NT2/D1 (cell line): ENCODE results near the gene DCP1B.

Experiments
- DNase-seq: peaks from one replicate; pipeline ENCODE4 v3.0.0-alpha.2; 2011; ENCODE audit warnings: low read depth, low spot score
- H3K27me3 ChIP-seq: 2 replicates; pipeline ENCODE4 v1.6.0; 2011; ENCODE audit warnings: mild to moderate bottlenecking; ENCODE audit not compliant: insufficient read length, insufficient read depth
- H3K36me3 ChIP-seq: 2 replicates; pipeline ENCODE4 v1.6.1; 2011; ENCODE audit warnings: mild to moderate bottlenecking, low read length, mixed read lengths; ENCODE audit not compliant: insufficient read depth, insufficient read length
- H3K4me1 ChIP-seq: 2 replicates; pipeline ENCODE4 v1.5.1; 2011; ENCODE audit not compliant: insufficient read depth, insufficient read length
- H3K4me3 ChIP-seq: 2 replicates; pipeline ENCODE4 v1.5.1; 2011; ENCODE audit warnings: low read depth; ENCODE audit not compliant: insufficient read length
- H3K9ac ChIP-seq: 2 replicates; pipeline ENCODE4 v1.6.0; 2011; ENCODE audit warnings: low read depth; ENCODE audit not compliant: insufficient read length
- H3K9me3 ChIP-seq: 2 replicates; pipeline ENCODE4 v1.5.1; 2011; ENCODE audit warnings: mild to moderate bottlenecking, low read length; ENCODE audit not compliant: insufficient read depth
- SUZ12 ChIP-seq: IDR thresholded peaks from 2 replicates; pipeline ENCODE4 v1.6.1; 2011; ENCODE audit not compliant: insufficient read length, insufficient read depth; ENCODE audit errors: extremely low read depth
- YY1 ChIP-seq: IDR thresholded peaks from 2 replicates; pipeline ENCODE4 v1.6.1; 2011; ENCODE audit not compliant: insufficient read length, insufficient read depth
- ZNF274 ChIP-seq: IDR thresholded peaks from 2 replicates; pipeline ENCODE4 v1.6.1; 2011; ENCODE audit warnings: mild to moderate bottlenecking, low read depth, low read length

Gene DCP1B

GRCh38 chr12:1927751-1928351 lies 76.4 kb downstream of the DCP1B start:
- H3K4me1 ChIP-seq: peaks cover 5% of the 10 kb centered on the region
- H3K36me3 ChIP-seq: no peaks in the 10 kb centered on the region
- H3K27me3 ChIP-seq: no peaks in the 10 kb centered on the region
- H3K9me3 ChIP-seq: no peaks in the 10 kb centered on the region
- H3K4me3 ChIP-seq: no peak overlapping the region
- DNase-seq: no peak
- H3K9ac ChIP-seq: no peak overlapping the region
- no peak for TF ChIP-seq ZNF274
- TF ChIP-seq SUZ12: no peak
- no peak for TF ChIP-seq YY1

DNA sequence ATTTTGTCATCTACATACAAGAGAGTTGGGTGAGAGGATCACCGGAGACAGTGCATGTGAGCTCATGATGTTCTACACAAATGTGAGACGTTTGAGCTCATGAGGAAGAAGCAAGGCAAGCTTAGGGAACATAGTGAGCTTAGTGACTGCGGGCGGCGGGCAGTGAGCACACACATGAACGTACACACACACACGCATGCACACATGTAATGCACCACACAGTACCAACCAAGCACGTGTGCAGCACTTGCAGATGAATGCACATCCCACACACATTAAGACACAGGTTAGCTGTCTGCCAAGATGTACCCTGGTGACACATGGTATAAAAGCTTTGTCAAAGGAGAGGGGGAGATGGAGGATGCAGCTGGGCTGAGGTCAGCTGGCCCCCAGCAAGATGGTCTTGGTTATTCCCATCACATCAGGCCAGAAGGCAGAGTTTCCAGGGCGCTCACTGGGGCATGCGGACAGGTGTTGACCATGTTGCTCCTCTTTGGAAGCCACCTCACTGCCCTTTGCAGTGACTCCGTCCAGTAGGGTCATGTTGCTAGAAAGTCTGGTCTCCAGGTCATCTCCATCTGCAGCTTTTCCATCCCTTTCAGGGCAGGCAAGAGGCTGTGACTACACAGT lies 77.1 kb downstream of the DCP1B start:
- no peak for DNase-seq
- no peak overlapping the region for H3K9ac ChIP-seq
- H3K9me3 ChIP-seq: no peaks in the 10 kb centered on the region
- no peak overlapping the region for H3K4me3 ChIP-seq
- peaks cover 6% of the 10 kb centered on the region for H3K4me1 ChIP-seq
- no peaks in the 10 kb centered on the region for H3K27me3 ChIP-seq
- TF ChIP-seq ZNF274: no peak
- no peak for TF ChIP-seq SUZ12
- no peak for TF ChIP-seq YY1
- H3K36me3 ChIP-seq: no peaks in the 10 kb centered on the region

- TF ChIP-seq SUZ12 (no peak), YY1 (no peak), ZNF274 (no peak)
- DNase-seq: no peak
- no peaks in the 10 kb centered on the region for H3K27me3 ChIP-seq
- H3K4me1 ChIP-seq: peaks cover 6% of the 10 kb centered on the region
- H3K36me3 ChIP-seq: no peaks in the 10 kb centered on the region
- H3K4me3 ChIP-seq: no peak overlapping the region
- no peaks in the 10 kb centered on the region for H3K9me3 ChIP-seq
- H3K9ac ChIP-seq: no peak overlapping the region
These were observed 78.0 kb downstream of the DCP1B start for GRCh38 chr12:1926251-1926657.

DNA sequence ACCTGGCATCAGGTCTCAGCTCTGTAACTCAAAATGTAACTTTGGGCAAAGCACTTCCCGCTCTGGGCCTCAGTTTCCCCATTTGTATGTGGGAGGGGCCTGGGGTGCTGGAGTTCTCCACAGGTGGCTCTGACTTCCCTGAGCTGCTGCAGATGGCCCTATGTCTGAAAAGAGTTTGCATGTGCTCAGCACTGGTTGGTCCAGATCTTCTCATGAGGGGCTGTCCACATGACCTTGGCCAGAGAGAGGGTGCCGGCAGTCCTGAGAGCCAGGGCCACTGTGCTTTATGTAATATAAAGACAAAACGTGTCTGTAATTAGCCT lies 78.6 kb downstream of the DCP1B start:
- no peak for TF ChIP-seq ZNF274
- no peak for TF ChIP-seq YY1
- no peak for TF ChIP-seq SUZ12
- no peak overlapping the region for H3K4me3 ChIP-seq

DNA sequence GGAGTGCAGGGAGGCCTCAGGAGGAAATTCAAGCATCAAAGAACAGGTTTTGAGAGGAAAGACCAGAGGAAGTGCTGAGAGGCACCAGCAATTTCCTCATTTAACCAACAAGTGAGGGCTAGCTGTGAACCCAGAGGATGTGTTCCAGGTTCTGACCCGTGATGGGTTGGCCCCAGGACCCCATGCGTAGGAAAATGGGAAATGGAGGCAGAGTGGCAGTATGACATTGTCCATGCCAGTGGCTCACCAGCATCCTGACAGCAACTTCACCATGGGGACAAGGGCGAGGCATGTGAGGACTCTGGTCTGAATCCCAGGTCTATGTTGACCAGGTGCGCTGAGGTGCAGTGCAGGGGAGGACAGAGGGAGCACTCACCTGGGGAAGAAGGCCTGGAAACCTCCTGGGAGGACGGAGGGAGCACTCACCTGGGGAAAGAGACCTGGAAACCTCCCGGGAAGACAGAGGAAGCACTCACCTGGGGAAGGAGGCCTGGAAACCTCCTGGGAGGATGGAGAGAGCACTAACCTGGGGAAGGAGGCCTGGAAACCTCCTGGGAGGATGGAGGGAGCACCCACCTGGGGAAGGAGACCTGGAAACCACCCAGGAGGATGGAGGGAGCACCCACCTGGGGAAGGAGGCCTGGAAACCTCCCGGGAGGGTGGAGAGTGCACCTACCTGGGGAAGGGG lies 79.1 kb downstream of the DCP1B start:
- Histone ChIP-seq H3K9ac (no peak overlapping the region), H3K27me3 (no peaks in the 10 kb centered on the region), H3K9me3 (no peaks in the 10 kb centered on the region), H3K36me3 (no peaks in the 10 kb centered on the region), H3K4me3 (no peak overlapping the region), H3K4me1 (peaks cover 9% of the 10 kb centered on the region)
- DNase-seq: no peak
- TF ChIP-seq YY1 (no peak), ZNF274 (no peak), SUZ12 (no peak)

More for the DNA sequence above, 78.6 kb downstream of the DCP1B start:
- Histone ChIP-seq H3K9me3 (no peaks in the 10 kb centered on the region), H3K9ac (no peak overlapping the region), H3K27me3 (no peaks in the 10 kb centered on the region), H3K36me3 (no peaks in the 10 kb centered on the region), H3K4me1 (peaks cover 9% of the 10 kb centered on the region)
- no peak for DNase-seq

DNA sequence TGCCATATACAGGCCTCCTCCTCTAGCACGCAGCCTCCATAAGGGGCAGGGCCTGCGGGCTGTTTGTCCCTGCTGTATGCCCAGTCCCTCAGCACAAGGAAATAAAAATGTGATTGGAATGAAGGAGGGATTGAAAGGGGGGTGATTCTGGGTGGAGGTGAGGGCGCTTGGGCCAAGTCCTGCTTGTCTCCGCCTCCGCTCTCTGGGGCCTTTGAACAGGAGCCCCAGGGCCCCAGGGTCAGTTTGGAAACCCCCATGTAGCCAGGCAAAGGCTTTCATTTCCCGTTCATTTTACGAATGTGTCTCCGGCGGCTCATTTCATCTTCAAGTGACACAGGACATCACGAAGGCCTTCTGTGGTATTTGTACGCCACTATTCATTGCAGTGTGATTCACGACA lies 81.3 kb downstream of the DCP1B start:
- Histone ChIP-seq H3K9ac (no peak overlapping the region), H3K4me3 (no peak overlapping the region), H3K4me1 (peaks cover 19% of the 10 kb centered on the region), H3K9me3 (no peaks in the 10 kb centered on the region), H3K36me3 (no peaks in the 10 kb centered on the region), H3K27me3 (no peaks in the 10 kb centered on the region)
- DNase-seq: no peak
- TF ChIP-seq SUZ12 (no peak), ZNF274 (no peak), YY1 (no peak)

DNA sequence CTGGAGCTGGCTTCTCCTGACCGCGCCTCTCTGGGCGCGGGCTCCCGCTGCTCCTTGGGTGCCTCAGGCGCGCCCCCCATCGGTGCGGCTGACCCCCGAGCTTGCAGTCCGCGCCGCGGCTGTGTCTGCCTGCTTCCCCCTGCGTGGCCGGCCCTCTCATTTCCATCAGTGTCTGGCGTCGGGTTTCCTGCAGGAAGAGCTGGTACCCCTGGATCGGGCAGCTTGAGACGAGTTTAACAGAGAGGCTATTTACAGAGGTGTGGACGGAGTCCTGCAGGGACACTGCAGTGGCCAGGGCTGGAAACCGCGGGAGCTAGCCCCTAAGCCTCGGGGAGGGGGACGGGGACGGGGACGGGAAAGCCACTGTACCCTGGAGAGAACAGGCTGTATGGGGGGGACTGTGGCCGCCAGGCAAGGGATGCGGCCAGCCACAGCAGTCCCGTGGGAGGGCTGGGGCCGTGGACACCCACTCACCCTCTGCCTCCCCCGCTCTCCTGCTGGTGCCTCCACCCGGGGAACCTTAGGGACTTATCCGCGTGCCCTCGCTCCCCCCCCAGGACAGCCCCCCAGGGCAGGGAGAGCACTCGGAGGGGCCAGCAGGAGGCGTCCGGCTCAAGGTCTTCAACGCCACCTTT lies 82.1 kb downstream of the DCP1B start:
- Histone ChIP-seq H3K4me3 (no peak overlapping the region), H3K36me3 (no peaks in the 10 kb centered on the region), H3K9me3 (no peaks in the 10 kb centered on the region), H3K9ac (no peak overlapping the region), H3K4me1 (peaks cover 17% of the 10 kb centered on the region), H3K27me3 (no peaks in the 10 kb centered on the region)
- TF ChIP-seq YY1 (no peak), SUZ12 (no peak)
- no peak for DNase-seq

GRCh38 chr12:1920971-1921370 lies 83.3 kb downstream of the DCP1B start:
- no peak overlapping the region for H3K4me3 ChIP-seq
- no peak for TF ChIP-seq ZNF274
- TF ChIP-seq YY1: no peak
- TF ChIP-seq SUZ12: no peak
- no peaks in the 10 kb centered on the region for H3K36me3 ChIP-seq
- H3K9me3 ChIP-seq: no peaks in the 10 kb centered on the region
- H3K4me1 ChIP-seq: peaks cover 17% of the 10 kb centered on the region
- DNase-seq: no peak
- no peaks in the 10 kb centered on the region for H3K27me3 ChIP-seq
- no peak overlapping the region for H3K9ac ChIP-seq
